SK-N-SH treated with all-trans-retinoic acid at 6 μM for 48 hours (cell line): ENCODE results near the gene SMYD3.

Experiments used
- ATAC-seq: fragments of 200-7000 bp; cut with Tn5 transposase; 3 replicates; pipeline ENCODE4 v1.9.1; 2020; ENCODE audit warnings: mild to moderate bottlenecking, moderate library complexity
- ARNTL ChIP-seq: fragments of 450-650 bp; formaldehyde crosslinking; IDR thresholded peaks from 2 replicates; pipeline ENCODE4 v1.5.0; 2020; ENCODE audit warnings: low read depth, mild to moderate bottlenecking, moderate library complexity, borderline replicate concordance
- BACH2 ChIP-seq: fragments of 250-450 bp; sonication (Bioruptor Pico); IDR thresholded peaks from 2 replicates; pipeline ENCODE4 v1.9.0; 2021; ENCODE audit warnings: mild to moderate bottlenecking, borderline replicate concordance
- CSDC2 ChIP-seq: fragments of 250-450 bp; sonication (Bioruptor Pico); IDR thresholded peaks from 2 replicates; pipeline ENCODE4 v1.5.0; 2020; ENCODE audit warnings: mild to moderate bottlenecking, moderate library complexity
- ESRRG ChIP-seq: fragments of 250-450 bp; sonication (Bioruptor Pico); IDR thresholded peaks from 2 replicates; pipeline ENCODE4 v1.6.1; 2021; ENCODE audit warnings: mild to moderate bottlenecking
- PATZ1 ChIP-seq: fragments of 250-450 bp; sonication (Bioruptor Pico); IDR thresholded peaks from 2 replicates; pipeline ENCODE4 v1.8.0; 2020; ENCODE audit warnings: mild to moderate bottlenecking, moderate library complexity, borderline replicate concordance
- PPARA ChIP-seq: fragments of 250-450 bp; sonication (Bioruptor Pico); IDR thresholded peaks from 2 replicates; pipeline ENCODE4 v1.5.0; 2020; ENCODE audit warnings: mild to moderate bottlenecking, borderline replicate concordance
- RARB ChIP-seq: fragments of 250-450 bp; sonication (Bioruptor Pico); IDR thresholded peaks from 2 replicates; pipeline ENCODE4 v1.8.0; 2021; ENCODE audit warnings: mild to moderate bottlenecking, moderate library complexity
- SNAI2 ChIP-seq: fragments of 250-450 bp; sonication (Bioruptor Pico); IDR thresholded peaks from 2 replicates; pipeline ENCODE4 v1.5.0; 2020; ENCODE audit warnings: mild to moderate bottlenecking, moderate library complexity
- TCF4 ChIP-seq: fragments of 250-450 bp; sonication (Bioruptor Pico); IDR thresholded peaks from 2 replicates; pipeline ENCODE4 v1.8.0; 2021; ENCODE audit warnings: mild to moderate bottlenecking, moderate library complexity, borderline replicate concordance
- TOX ChIP-seq: fragments of 250-450 bp; sonication (Bioruptor Pico); IDR thresholded peaks from 2 replicates; pipeline ENCODE4 v1.8.0; 2021; ENCODE audit warnings: mild to moderate bottlenecking, moderate library complexity, borderline replicate concordance
- TSHZ2 ChIP-seq: fragments of 250-450 bp; sonication (Bioruptor Pico); IDR thresholded peaks from 2 replicates; pipeline ENCODE4 v1.5.0; 2020; ENCODE audit warnings: mild to moderate bottlenecking, moderate library complexity
- ZFP3 ChIP-seq: fragments of 250-450 bp; sonication (Bioruptor Pico); IDR thresholded peaks from 2 replicates; pipeline ENCODE4 v1.5.0; 2020; ENCODE audit warnings: mild to moderate bottlenecking, moderate library complexity
- ZFP30 ChIP-seq: fragments of 450-650 bp; formaldehyde crosslinking; IDR thresholded peaks from 2 replicates; pipeline ENCODE4 v1.5.0; 2022; ENCODE audit warnings: mild to moderate bottlenecking, moderate library complexity
- ZNF565 ChIP-seq: fragments of 450-650 bp; formaldehyde crosslinking; conservative IDR thresholded peaks from 2 replicates; pipeline ENCODE4 v1.5.0; 2020; ENCODE audit warnings: low read depth, mild to moderate bottlenecking, moderate library complexity
- ZNF70 ChIP-seq: fragments of 450-650 bp; formaldehyde crosslinking; IDR thresholded peaks from 2 replicates; pipeline ENCODE4 v1.5.0; 2020; ENCODE audit warnings: mild to moderate bottlenecking, moderate library complexity
- ZNF8 ChIP-seq: fragments of 450-650 bp; formaldehyde crosslinking; IDR thresholded peaks from 2 replicates; pipeline ENCODE4 v1.5.0; 2020; ENCODE audit warnings: mild to moderate bottlenecking, moderate library complexity
- TF ChIP-seq, protein P1 (sequence below): fragments of 250-450 bp; sonication (Bioruptor Pico); IDR thresholded peaks from 2 replicates; pipeline ENCODE4 v1.5.1; 2020; ENCODE audit warnings: low read depth, mild to moderate bottlenecking, moderate library complexity
- TF ChIP-seq, protein P2 (sequence below): fragments of 250-450 bp; sonication (Bioruptor Pico); IDR thresholded peaks from 2 replicates; pipeline ENCODE4 v1.5.1; 2021; ENCODE audit warnings: mild to moderate bottlenecking, moderate library complexity

SMYD3 gene

DNA sequence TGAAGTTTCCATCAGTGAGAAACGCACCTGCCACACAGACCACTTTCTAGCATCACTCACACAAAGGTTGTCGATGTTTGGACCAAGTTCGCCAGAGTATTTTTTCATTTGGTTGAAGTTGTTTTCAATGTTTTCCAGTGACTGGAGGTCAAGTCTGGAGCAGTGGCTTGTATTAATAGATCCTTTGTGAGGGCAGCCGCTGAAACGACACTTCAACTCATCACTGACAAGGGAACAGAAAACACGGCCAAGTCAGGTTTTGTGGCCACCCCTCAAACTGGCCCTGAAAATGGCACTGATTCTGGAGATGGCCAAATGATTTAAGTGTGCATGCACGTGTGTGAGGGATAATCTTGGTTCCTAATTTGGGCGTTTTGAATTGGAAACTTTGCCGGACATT, 675.6 kb downstream of the SMYD3 start (continued):
- TF ChIP-seq PATZ1 (CRISPR knock-in tag) (no peak), PPARA (CRISPR knock-in tag) (no peak)
- TF ChIP-seq, all 23 proteins: peak for 0

GRCh38 chr1:245829826-245830225, 677.3 kb downstream of the SMYD3 start:
- ATAC-seq = no peak
- TF ChIP-seq ESRRG (no peak), SNAI2 (CRISPR knock-in tag) (no peak), ZNF565 (CRISPR knock-in tag) (no peak), TSHZ2 (CRISPR knock-in tag) (no peak), ZNF70 (no peak), ZFP30 (CRISPR knock-in tag) (no peak), BACH2 (no peak), ARNTL (CRISPR knock-in tag) (no peak), CSDC2 (CRISPR knock-in tag) (no peak), ZNF8 (CRISPR knock-in tag) (no peak), PATZ1 (CRISPR knock-in tag) (no peak), RARB (no peak), PPARA (CRISPR knock-in tag) (no peak)
- TF ChIP-seq, all 23 proteins: peak for 0

- TF ChIP-seq ZFP3 (CRISPR knock-in tag) = no peak
- TF ChIP-seq TCF4 (CRISPR knock-in tag) = no peak
- no peak for TF ChIP-seq SNAI2 (CRISPR knock-in tag)
- no peak for TF ChIP-seq TOX (CRISPR knock-in tag)
- no peak for TF ChIP-seq PATZ1 (CRISPR knock-in tag)
- no peak for TF ChIP-seq ZNF8 (CRISPR knock-in tag)
- TF ChIP-seq CSDC2 (CRISPR knock-in tag) = no peak
- ATAC-seq = no peak
Measured at GRCh38 chr1:245829194-245829593, 677.9 kb downstream of the SMYD3 start.

GRCh38 chr1:245827301-245827700, 679.8 kb downstream of the SMYD3 start:
- ATAC-seq = no peak
- TF ChIP-seq, protein P1, sequence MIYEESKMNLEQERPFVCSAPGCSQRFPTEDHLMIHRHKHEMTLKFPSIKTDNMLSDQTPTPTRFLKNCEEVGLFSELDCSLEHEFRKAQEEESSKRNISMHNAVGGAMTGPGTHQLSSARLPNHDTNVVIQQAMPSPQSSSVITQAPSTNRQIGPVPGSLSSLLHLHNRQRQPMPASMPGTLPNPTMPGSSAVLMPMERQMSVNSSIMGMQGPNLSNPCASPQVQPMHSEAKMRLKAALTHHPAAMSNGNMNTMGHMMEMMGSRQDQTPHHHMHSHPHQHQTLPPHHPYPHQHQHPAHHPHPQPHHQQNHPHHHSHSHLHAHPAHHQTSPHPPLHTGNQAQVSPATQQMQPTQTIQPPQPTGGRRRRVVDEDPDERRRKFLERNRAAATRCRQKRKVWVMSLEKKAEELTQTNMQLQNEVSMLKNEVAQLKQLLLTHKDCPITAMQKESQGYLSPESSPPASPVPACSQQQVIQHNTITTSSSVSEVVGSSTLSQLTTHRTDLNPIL (CRISPR knock-in tag) = no peak
- TF ChIP-seq PPARA (CRISPR knock-in tag) (no peak), RARB (no peak), SNAI2 (CRISPR knock-in tag) (no peak)
- TF ChIP-seq, protein P2, sequence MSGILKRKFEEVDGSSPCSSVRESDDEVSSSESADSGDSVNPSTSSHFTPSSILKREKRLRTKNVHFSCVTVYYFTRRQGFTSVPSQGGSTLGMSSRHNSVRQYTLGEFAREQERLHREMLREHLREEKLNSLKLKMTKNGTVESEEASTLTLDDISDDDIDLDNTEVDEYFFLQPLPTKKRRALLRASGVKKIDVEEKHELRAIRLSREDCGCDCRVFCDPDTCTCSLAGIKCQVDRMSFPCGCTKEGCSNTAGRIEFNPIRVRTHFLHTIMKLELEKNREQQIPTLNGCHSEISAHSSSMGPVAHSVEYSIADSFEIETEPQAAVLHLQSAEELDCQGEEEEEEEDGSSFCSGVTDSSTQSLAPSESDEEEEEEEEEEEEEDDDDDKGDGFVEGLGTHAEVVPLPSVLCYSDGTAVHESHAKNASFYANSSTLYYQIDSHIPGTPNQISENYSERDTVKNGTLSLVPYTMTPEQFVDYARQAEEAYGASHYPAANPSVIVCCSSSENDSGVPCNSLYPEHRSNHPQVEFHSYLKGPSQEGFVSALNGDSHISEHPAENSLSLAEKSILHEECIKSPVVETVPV (CRISPR knock-in tag) = no peak
